H1 (cell line): Measurements from ENCODE around the gene BABAM1. TPM values are rescaled to one million over a fixed set of nuclear protein-coding genes. Genes with fewer than 3 reads are reported as not detected.
A peak's percentile ranks its signal among the peaks of the same experiment; 100 is the strongest.

ENCODE experiments used
- CTCF ChIA-PET: fragments of 300-600 bp; sonication (Branson Sonifier 250); formaldehyde crosslinking; loops from one replicate; lab custom pipeline; 2021; ENCODE audit not compliant: partially characterized antibody; lab: Charles Lee
- POLR2A ChIA-PET: fragments of 300-600 bp; sonication (Branson Sonifier 250); formaldehyde crosslinking; loops from one replicate; lab custom pipeline; 2021; ENCODE audit warnings: inconsistent platforms; ENCODE audit not compliant: partially characterized antibody; lab: Charles Lee
- DNase-seq, 2 experiments: peaks; one replicate each; pipeline versions ENCODE4 v3.0.0 to v3.0.0-alpha.2; 2010 to 2022; ENCODE audit warnings: low spot score in 2 of 2, low read depth in 1 of 2, mixed read lengths in 1 of 2
- FAIRE-seq: peaks from 2 replicates; lab custom pipeline; 2011; peaks lifted over from hg19 to GRCh38; lab: Jason Lieb, UNC
- H2AFZ ChIP-seq: 2 replicates; pipeline ENCODE4 v1.8.1; 2012; ENCODE audit warnings: low read length, inconsistent platforms
- H2AK5ac ChIP-seq: 2 replicates; pipeline ENCODE4 v1.6.1; 2013; ENCODE audit warnings: low read depth, low read length
- H2BK120ac ChIP-seq: replicated peaks from 2 replicates; pipeline ENCODE3; 2013; ENCODE audit warnings: low read depth, low read length, inconsistent platforms
- H2BK12ac ChIP-seq: 2 replicates; pipeline ENCODE4 v1.6.1; 2013; ENCODE audit warnings: low read depth, low read length
- H2BK15ac ChIP-seq: 2 replicates; pipeline ENCODE4 v1.6.1; 2013; ENCODE audit warnings: low read length
- H2BK20ac ChIP-seq: 2 replicates; pipeline ENCODE4 v1.6.1; 2013; ENCODE audit warnings: low read length
- H2BK5ac ChIP-seq: 2 replicates; pipeline ENCODE4 v1.6.1; 2013; ENCODE audit warnings: low read depth, low read length
- H3K14ac ChIP-seq: 2 replicates; pipeline ENCODE4 v1.6.1; 2013; ENCODE audit warnings: inconsistent platforms; ENCODE audit not compliant: insufficient read length
- H3K18ac ChIP-seq: 2 replicates; pipeline ENCODE4 v1.6.1; 2013; ENCODE audit warnings: low read length; ENCODE audit errors: extremely low read depth
- H3K23ac ChIP-seq: 2 replicates; pipeline ENCODE4 v1.6.1; 2013; ENCODE audit warnings: inconsistent platforms; ENCODE audit not compliant: insufficient read length
- H3K23me2 ChIP-seq: 2 replicates; pipeline ENCODE4 v1.6.1; 2013; ENCODE audit warnings: low read depth, low read length
- H3K27ac ChIP-seq: 2 replicates; pipeline ENCODE4 v1.6.1; 2011; ENCODE audit warnings: low read depth, low read length, inconsistent platforms
- H3K27me3 ChIP-seq, 4 experiments: replicated peaks in 1 of 4; 1 replicate in 1 of 4; 2 replicates in 3 of 4; pipeline versions ENCODE4 v1.6.1 to v1.8.1; 2011 to 2013; ENCODE audit warnings: low read length in 3 of 4, mild to moderate bottlenecking in 3 of 4, inconsistent platforms in 2 of 4, mixed read lengths in 2 of 4, moderate library complexity in 1 of 4; ENCODE audit not compliant: control insufficient read depth in 3 of 4, insufficient read depth in 3 of 4; ENCODE audit errors: extremely low read depth in 1 of 4
- H3K36me3 ChIP-seq, 4 experiments: 2 replicates each; pipeline versions ENCODE4 v1.6.1 to v1.8.1; 2011 to 2013; ENCODE audit warnings: mild to moderate bottlenecking in 4 of 4, low read length in 3 of 4, moderate library complexity in 2 of 4, control low read depth in 1 of 4, inconsistent platforms in 1 of 4; ENCODE audit not compliant: insufficient read depth in 4 of 4, control insufficient read depth in 2 of 4
- H3K4ac ChIP-seq: replicated peaks from 2 replicates; pipeline ENCODE3; 2013; ENCODE audit warnings: low read length, low read depth, mixed read lengths, inconsistent platforms; ENCODE audit not compliant: insufficient read length
- H3K4me1 ChIP-seq, 4 experiments: replicated peaks in 1 of 4; 1 replicate in 1 of 4; 2 replicates in 3 of 4; pipeline versions ENCODE4 v1.6.1 to v1.8.1; 2011 to 2013; ENCODE audit warnings: low read length in 3 of 4, inconsistent platforms in 2 of 4, mixed read lengths in 1 of 4; ENCODE audit not compliant: insufficient read depth in 4 of 4, control insufficient read depth in 3 of 4
- H3K4me2 ChIP-seq, 2 experiments: 2 replicates each; pipeline versions ENCODE4 v1.6.1 to v1.8.1; 2011 to 2013; ENCODE audit warnings: low read depth in 2 of 2, low read length in 2 of 2, control low read depth in 1 of 2, inconsistent platforms in 1 of 2, mild to moderate bottlenecking in 1 of 2; ENCODE audit not compliant: insufficient read depth in 1 of 2
- H3K4me3 ChIP-seq, 4 experiments: fragments of 200-600, 300-600 bp in 1 of 4; sonication (generic), shearing (Covaris generic), sonication (Bioruptor Twin) in 1 of 4; 2 replicates each; pipeline versions ENCODE4 v1.5.1 to v1.8.1; 2011 to 2016; ENCODE audit warnings: low read length in 4 of 4, low read depth in 3 of 4, control low read depth in 2 of 4, inconsistent platforms in 2 of 4, mild to moderate bottlenecking in 2 of 4, mixed read lengths in 1 of 4, moderate library complexity in 1 of 4; ENCODE audit not compliant: insufficient read depth in 2 of 4; ENCODE audit errors: extremely low read depth in 1 of 4
- H3K56ac ChIP-seq: replicated peaks from 2 replicates; pipeline ENCODE3; 2013; ENCODE audit warnings: low read depth, mild to moderate bottlenecking, mixed read lengths, low read length, inconsistent platforms; ENCODE audit not compliant: insufficient read length
- H3K79me1 ChIP-seq: 2 replicates; pipeline ENCODE4 v1.6.1; 2013; ENCODE audit warnings: low read depth, low read length, control low read depth
- H3K79me2 ChIP-seq, 2 experiments: 2 replicates each; pipeline versions ENCODE4 v1.6.1 to v1.8.1; 2012 to 2013; ENCODE audit warnings: low read length in 2 of 2, mild to moderate bottlenecking in 2 of 2, inconsistent platforms in 1 of 2; ENCODE audit not compliant: insufficient read depth in 2 of 2, control insufficient read depth in 1 of 2
- H3K9ac ChIP-seq, 4 experiments: replicated peaks in 1 of 4; 1 replicate in 1 of 4; 2 replicates in 3 of 4; pipeline versions ENCODE4 v1.6.1 to v1.8.1; 2011 to 2013; ENCODE audit warnings: low read depth in 3 of 4, low read length in 3 of 4, control low read depth in 2 of 4, mild to moderate bottlenecking in 2 of 4, moderate library complexity in 2 of 4, inconsistent platforms in 1 of 4; ENCODE audit errors: extremely low read depth in 1 of 4
- H3K9me3 ChIP-seq, 2 experiments: 2 replicates each; pipeline versions ENCODE4 v1.6.1 to v1.8.1; 2012 to 2013; ENCODE audit warnings: mild to moderate bottlenecking in 2 of 2, moderate library complexity in 2 of 2, control low read depth in 1 of 2, inconsistent platforms in 1 of 2, low read depth in 1 of 2, low read length in 1 of 2, mixed read lengths in 1 of 2; ENCODE audit not compliant: insufficient read depth in 2 of 2
- H4K20me1 ChIP-seq, 2 experiments: replicated peaks in 1 of 2; 2 replicates each; pipeline versions ENCODE3 to v1.8.1; 2011 to 2013; ENCODE audit warnings: inconsistent platforms in 2 of 2, low read length in 2 of 2, mild to moderate bottlenecking in 1 of 2; ENCODE audit not compliant: insufficient read depth in 2 of 2, control insufficient read depth in 1 of 2
- H4K5ac ChIP-seq: 2 replicates; pipeline ENCODE4 v1.6.1; 2013; ENCODE audit warnings: low read length, low read depth, mixed read lengths, inconsistent platforms; ENCODE audit not compliant: insufficient read length
- H4K8ac ChIP-seq: 2 replicates; pipeline ENCODE4 v1.8.0; 2013; ENCODE audit warnings: mild to moderate bottlenecking, moderate library complexity, low read length, inconsistent platforms; ENCODE audit not compliant: insufficient read depth; ENCODE audit errors: extremely low read depth
- H4K91ac ChIP-seq: replicated peaks from 2 replicates; pipeline ENCODE3; 2013; ENCODE audit warnings: low read length, mixed read lengths, inconsistent platforms; ENCODE audit not compliant: insufficient read length
- ASH2L ChIP-seq: fragments of 200-600, 300-600 bp; sonication (generic); IDR thresholded peaks from one replicate; pipeline ENCODE4 v1.7.1; 2017; ENCODE audit warnings: low read length
- CHD1 ChIP-seq: IDR thresholded peaks from 2 replicates; pipeline ENCODE4 v1.6.1; 2012; ENCODE audit warnings: low read depth, low read length, improper control_type of control experiment
- EP300 ChIP-seq, 2 experiments: IDR thresholded peaks; 1 replicate in 1 of 2; 2 replicates in 1 of 2; pipeline ENCODE4 v1.6.1; 2011 to 2012; ENCODE audit warnings: low read depth in 2 of 2, low read length in 2 of 2, mild to moderate bottlenecking in 2 of 2, borderline replicate concordance in 1 of 2, inconsistent platforms in 1 of 2, moderate library complexity in 1 of 2
- GABPA ChIP-seq: IDR thresholded peaks from 2 replicates; pipeline ENCODE4 v1.6.1; 2011; ENCODE audit warnings: mild to moderate bottlenecking, low read length, moderate library complexity, borderline replicate concordance; ENCODE audit not compliant: insufficient read depth
- POLR2A ChIP-seq, 2 experiments: IDR thresholded peaks; 1 replicate in 1 of 2; 2 replicates in 1 of 2; pipeline ENCODE4 v1.6.1; 2011; ENCODE audit warnings: low read depth in 2 of 2, low read length in 2 of 2, mild to moderate bottlenecking in 2 of 2; ENCODE audit errors: control extremely low read depth in 1 of 2
- RAD21 ChIP-seq, 2 experiments: IDR thresholded peaks in 1 of 2; conservative IDR thresholded peaks in 1 of 2; 2 replicates each; pipeline ENCODE4 v1.6.1; 2011; ENCODE audit warnings: low read depth in 2 of 2, low read length in 2 of 2, improper control_type of control experiment in 1 of 2, inconsistent platforms in 1 of 2, mild to moderate bottlenecking in 1 of 2, moderate library complexity in 1 of 2
- RBBP5 ChIP-seq: IDR thresholded peaks from 2 replicates; pipeline ENCODE4 v1.7.1; 2012; ENCODE audit warnings: low read depth, mild to moderate bottlenecking, inconsistent platforms, low read length, moderate library complexity, borderline replicate concordance
- SP2 ChIP-seq: IDR thresholded peaks from 2 replicates; pipeline ENCODE4 v1.6.1; 2012; ENCODE audit warnings: mild to moderate bottlenecking, low read length, inconsistent platforms
- TEAD4 ChIP-seq: IDR thresholded peaks from 2 replicates; pipeline ENCODE4 v1.6.1; 2012; ENCODE audit warnings: low read depth, low read length, inconsistent platforms, mixed read lengths
- ZNF274 ChIP-seq: IDR thresholded peaks from 2 replicates; pipeline ENCODE4 v1.7.0; 2012; ENCODE audit warnings: low read length, borderline replicate concordance; ENCODE audit errors: extremely low read depth
- WGBS, 2 experiments: shearing (Covaris generic) in 1 of 2; methylation state at CpG; one replicate each; pipeline versions ENCODE4 v1.1.6 to v1.1.7; 2013 to 2015; ENCODE audit warnings: low lambda C conversion rate in 2 of 2, mixed read lengths in 2 of 2, inconsistent platforms in 1 of 2, low coverage in 1 of 2, missing lambda C conversion rate in 1 of 2; ENCODE audit not compliant: insufficient replicate concordance in 2 of 2, insufficient coverage in 1 of 2, insufficient read length in 1 of 2; ENCODE audit errors: extremely low coverage in 1 of 2, missing lambda C conversion rate in 1 of 2; 5-methylcytosine and 5-hydroxymethylcytosine counted together
- polyA plus RNA-seq, 7 experiments: library from polyadenylated mRNA; depleted of rRNA in 3 of 7; stranded (reverse) in 5 of 7; unstranded in 2 of 7; fragments of >200 nt in 5 of 7; fragments of 200-250 nt in 2 of 7; gene quantifications; 1 replicate in 5 of 7; 2 replicates in 1 of 7; 4 replicates in 1 of 7; pipeline versions ENCODE4 v1.2.1 to v1.2.3, GENCODE V29; 2011 to 2013; ENCODE audit warnings: missing spikeins in 2 of 7, mixed read lengths in 2 of 7
- total RNA-seq: library from RNA; stranded (reverse); fragmentation: NEBNext Ultra II Directional; extraction: Animal tissue kit (Norgen Biotek cat#: 25700); gene quantifications from 2 replicates; pipeline ENCODE4 v1.2.1, GENCODE V29; 2021
- TF ChIP-seq, protein P1 (sequence below): IDR thresholded peaks from 2 replicates; pipeline ENCODE4 v1.6.1; 2011; ENCODE audit warnings: low read length, improper control_type of control experiment
- TF ChIP-seq, protein P2 (sequence below): IDR thresholded peaks from 2 replicates; pipeline ENCODE4 v1.6.1; 2012; ENCODE audit warnings: inconsistent platforms

Gene BABAM1
- total and polyA plus RNA-seq, 2 of the 8 experiments (the other 6 are each of a cell fraction or from before 2014, with no cell fraction given), result 127 to 133 TPM

DNA sequence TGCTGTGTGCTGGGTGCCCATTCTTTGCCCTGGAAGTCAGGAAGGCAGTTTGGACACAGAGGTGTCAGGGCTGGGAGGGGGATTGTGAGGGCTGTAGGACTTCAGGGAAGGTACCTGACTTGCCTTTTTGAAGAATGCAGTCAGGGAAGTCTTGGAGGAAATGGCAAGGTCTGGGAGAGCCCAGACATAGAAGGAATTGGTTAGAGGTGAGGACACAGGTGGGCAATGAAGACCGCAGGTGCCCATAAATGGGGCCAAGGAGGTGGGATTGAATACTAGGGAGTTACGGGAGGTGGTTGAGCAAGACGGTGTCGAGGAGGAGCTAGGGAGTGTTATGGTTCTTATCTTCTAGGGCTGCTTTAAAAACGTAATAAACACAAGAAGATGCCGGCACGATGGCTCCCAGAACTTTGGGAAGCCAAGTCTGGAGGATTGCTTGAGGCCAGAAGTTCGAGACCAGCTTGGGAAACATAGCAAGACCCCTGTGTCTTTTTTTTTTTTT lies 40.7 kb downstream of the BABAM1 start:
- no peak overlapping the region for H2BK20ac ChIP-seq
- H3K4me1 ChIP-seq, result peaks cover 12 to 24% (median 15%) of the 10 kb centered on the region in 4 experiments
- no peaks in the 10 kb centered on the region; a peak in 2 of 8 replicates for H3K36me3 ChIP-seq
- H4K8ac ChIP-seq, result no peak overlapping the region
- peaks cover 9% of the 10 kb centered on the region for H3K23me2 ChIP-seq
- peaks cover 0 to 12% of the 10 kb centered on the region in 2 experiments for H4K20me1 ChIP-seq
- H3K4me2 ChIP-seq, result no peak overlapping the region
- no peak overlapping the region for H3K27ac ChIP-seq
- CTCF ChIA-PET, result interaction anchor here (1.5 to 2.5 kb wide), 7 partner anchors 15 to 93 kb away, joined by 3 to 13 read pairs (median 9); partner anchors contain the start of genes ANO8 and USE1
- WGBS, 2 experiments, result 85% methylated on average over 7 of the region's 8 CpGs; no CpG with 5 or more reads in 1 of the 2 experiments
- no peak overlapping the region for H3K14ac ChIP-seq
- H2BK12ac ChIP-seq, result no peak overlapping the region; the same call in 1 of the 2 replicates
- no peak overlapping the region for H3K4ac ChIP-seq
- no peak overlapping the region for H2BK120ac ChIP-seq
- no peak overlapping the region for H2AK5ac ChIP-seq
- FAIRE-seq (no peak), DNase-seq (no peak)
- H2BK5ac ChIP-seq, result no peak overlapping the region
- no peak overlapping the region for H3K9ac ChIP-seq
- peaks cover 16% of the 10 kb centered on the region for H3K79me1 ChIP-seq
- H2BK15ac ChIP-seq, result 0 out of 2 replicates have a peak overlapping the region, but pooled peaks have one; percentile 46
- H3K4me3 ChIP-seq, result no peak overlapping the region
- no peaks in the 10 kb centered on the region for H3K9me3 ChIP-seq
- no peak overlapping the region for H3K56ac ChIP-seq
- peaks cover 8 to 36% of the 10 kb centered on the region in 2 experiments; a peak in 3 of 4 replicates for H3K79me2 ChIP-seq
- no peak overlapping the region for H3K18ac ChIP-seq
- H4K91ac ChIP-seq, result no peak overlapping the region
- H2AFZ ChIP-seq, result no peak overlapping the region
- H3K23ac ChIP-seq, result no peak overlapping the region
- POLR2A ChIA-PET, result interaction anchor here (1.2 to 18.5 kb wide), 5 partner anchors 17 to 93 kb away, joined by 3 to 329 read pairs (median 10); partner anchors contain the start of genes ANO8, BABAM1 and USE1
- H4K5ac ChIP-seq, result no peak overlapping the region
- no peaks in the 10 kb centered on the region for H3K27me3 ChIP-seq
- no peak for TF ChIP-seq GABPA
- TF ChIP-seq, protein P1, sequence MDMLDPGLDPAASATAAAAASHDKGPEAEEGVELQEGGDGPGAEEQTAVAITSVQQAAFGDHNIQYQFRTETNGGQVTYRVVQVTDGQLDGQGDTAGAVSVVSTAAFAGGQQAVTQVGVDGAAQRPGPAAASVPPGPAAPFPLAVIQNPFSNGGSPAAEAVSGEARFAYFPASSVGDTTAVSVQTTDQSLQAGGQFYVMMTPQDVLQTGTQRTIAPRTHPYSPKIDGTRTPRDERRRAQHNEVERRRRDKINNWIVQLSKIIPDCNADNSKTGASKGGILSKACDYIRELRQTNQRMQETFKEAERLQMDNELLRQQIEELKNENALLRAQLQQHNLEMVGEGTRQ, result no peak
- TF ChIP-seq, protein P2, sequence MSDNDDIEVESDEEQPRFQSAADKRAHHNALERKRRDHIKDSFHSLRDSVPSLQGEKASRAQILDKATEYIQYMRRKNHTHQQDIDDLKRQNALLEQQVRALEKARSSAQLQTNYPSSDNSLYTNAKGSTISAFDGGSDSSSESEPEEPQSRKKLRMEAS, result no peak
- TF ChIP-seq RBBP5, result no peak
- no peak for TF ChIP-seq CHD1
- TF ChIP-seq TEAD4, result no peak
- TF ChIP-seq EP300 (IDR thresholded peaks at IDR 0.05; ENCODE audit: borderline replicate concordance in 1 of 2, low read depth in 2 of 2, low read length in 2 of 2), result no peak
- no peak for TF ChIP-seq RAD21 (IDR thresholded peaks at IDR 0.05 in 1 of 2, conservative IDR thresholded peaks at IDR 0.05 in 1 of 2; ENCODE audit: low read depth in 2 of 2, low read length in 2 of 2)
- no peak for TF ChIP-seq POLR2A (IDR thresholded peaks at IDR 0.05; ENCODE audit: control extremely low read depth in 1 of 2, low read depth in 2 of 2, low read length in 2 of 2)
- TF ChIP-seq ASH2L, result no peak
- no peak for TF ChIP-seq ZNF274
- no peak for TF ChIP-seq SP2
